H1 (cell line): ENCODE measurements around the gene CCDC18. TPM values are rescaled to one million over a fixed set of nuclear protein-coding genes. Genes with fewer than 3 reads are reported as not detected.

ENCODE experiments used
- CTCF ChIA-PET: fragments of 300-600 bp; sonication (Branson Sonifier 250); formaldehyde crosslinking; loops from one replicate; lab custom pipeline; 2021; ENCODE audit not compliant: partially characterized antibody; lab: Charles Lee
- POLR2A ChIA-PET: fragments of 300-600 bp; sonication (Branson Sonifier 250); formaldehyde crosslinking; loops from one replicate; lab custom pipeline; 2021; ENCODE audit warnings: inconsistent platforms; ENCODE audit not compliant: partially characterized antibody; lab: Charles Lee
- DNase-seq, 2 experiments: peaks; one replicate each; pipeline versions ENCODE4 v3.0.0 to v3.0.0-alpha.2; 2010 to 2022; ENCODE audit warnings: low spot score in 2 of 2, low read depth in 1 of 2, mixed read lengths in 1 of 2
- FAIRE-seq: peaks from 2 replicates; lab custom pipeline; 2011; peaks lifted over from hg19 to GRCh38; lab: Jason Lieb, UNC
- H2AFZ ChIP-seq: 2 replicates; pipeline ENCODE4 v1.8.1; 2012; ENCODE audit warnings: low read length, inconsistent platforms
- H2AK5ac ChIP-seq: 2 replicates; pipeline ENCODE4 v1.6.1; 2013; ENCODE audit warnings: low read depth, low read length
- H2BK120ac ChIP-seq: replicated peaks from 2 replicates; pipeline ENCODE3; 2013; ENCODE audit warnings: low read depth, low read length, inconsistent platforms
- H2BK12ac ChIP-seq: 2 replicates; pipeline ENCODE4 v1.6.1; 2013; ENCODE audit warnings: low read depth, low read length
- H2BK15ac ChIP-seq: 2 replicates; pipeline ENCODE4 v1.6.1; 2013; ENCODE audit warnings: low read length
- H2BK20ac ChIP-seq: 2 replicates; pipeline ENCODE4 v1.6.1; 2013; ENCODE audit warnings: low read length
- H2BK5ac ChIP-seq: 2 replicates; pipeline ENCODE4 v1.6.1; 2013; ENCODE audit warnings: low read depth, low read length
- H3K14ac ChIP-seq: 2 replicates; pipeline ENCODE4 v1.6.1; 2013; ENCODE audit warnings: inconsistent platforms; ENCODE audit not compliant: insufficient read length
- H3K18ac ChIP-seq: 2 replicates; pipeline ENCODE4 v1.6.1; 2013; ENCODE audit warnings: low read length; ENCODE audit errors: extremely low read depth
- H3K23ac ChIP-seq: 2 replicates; pipeline ENCODE4 v1.6.1; 2013; ENCODE audit warnings: inconsistent platforms; ENCODE audit not compliant: insufficient read length
- H3K23me2 ChIP-seq: 2 replicates; pipeline ENCODE4 v1.6.1; 2013; ENCODE audit warnings: low read depth, low read length
- H3K27ac ChIP-seq: 2 replicates; pipeline ENCODE4 v1.6.1; 2011; ENCODE audit warnings: low read depth, low read length, inconsistent platforms
- H3K27me3 ChIP-seq, 4 experiments: replicated peaks in 1 of 4; 1 replicate in 1 of 4; 2 replicates in 3 of 4; pipeline versions ENCODE4 v1.6.1 to v1.8.1; 2011 to 2013; ENCODE audit warnings: low read length in 3 of 4, mild to moderate bottlenecking in 3 of 4, inconsistent platforms in 2 of 4, mixed read lengths in 2 of 4, moderate library complexity in 1 of 4; ENCODE audit not compliant: control insufficient read depth in 3 of 4, insufficient read depth in 3 of 4; ENCODE audit errors: extremely low read depth in 1 of 4
- H3K36me3 ChIP-seq, 4 experiments: 2 replicates each; pipeline versions ENCODE4 v1.6.1 to v1.8.1; 2011 to 2013; ENCODE audit warnings: mild to moderate bottlenecking in 4 of 4, low read length in 3 of 4, moderate library complexity in 2 of 4, control low read depth in 1 of 4, inconsistent platforms in 1 of 4; ENCODE audit not compliant: insufficient read depth in 4 of 4, control insufficient read depth in 2 of 4
- H3K4ac ChIP-seq: replicated peaks from 2 replicates; pipeline ENCODE3; 2013; ENCODE audit warnings: low read length, low read depth, mixed read lengths, inconsistent platforms; ENCODE audit not compliant: insufficient read length
- H3K4me1 ChIP-seq, 4 experiments: replicated peaks in 1 of 4; 1 replicate in 1 of 4; 2 replicates in 3 of 4; pipeline versions ENCODE4 v1.6.1 to v1.8.1; 2011 to 2013; ENCODE audit warnings: low read length in 3 of 4, inconsistent platforms in 2 of 4, mixed read lengths in 1 of 4; ENCODE audit not compliant: insufficient read depth in 4 of 4, control insufficient read depth in 3 of 4
- H3K4me2 ChIP-seq, 2 experiments: 2 replicates each; pipeline versions ENCODE4 v1.6.1 to v1.8.1; 2011 to 2013; ENCODE audit warnings: low read depth in 2 of 2, low read length in 2 of 2, control low read depth in 1 of 2, inconsistent platforms in 1 of 2, mild to moderate bottlenecking in 1 of 2; ENCODE audit not compliant: insufficient read depth in 1 of 2
- H3K4me3 ChIP-seq, 4 experiments: fragments of 200-600, 300-600 bp in 1 of 4; sonication (generic), shearing (Covaris generic), sonication (Bioruptor Twin) in 1 of 4; 2 replicates each; pipeline versions ENCODE4 v1.5.1 to v1.8.1; 2011 to 2016; ENCODE audit warnings: low read length in 4 of 4, low read depth in 3 of 4, control low read depth in 2 of 4, inconsistent platforms in 2 of 4, mild to moderate bottlenecking in 2 of 4, mixed read lengths in 1 of 4, moderate library complexity in 1 of 4; ENCODE audit not compliant: insufficient read depth in 2 of 4; ENCODE audit errors: extremely low read depth in 1 of 4
- H3K56ac ChIP-seq: replicated peaks from 2 replicates; pipeline ENCODE3; 2013; ENCODE audit warnings: low read depth, mild to moderate bottlenecking, mixed read lengths, low read length, inconsistent platforms; ENCODE audit not compliant: insufficient read length
- H3K79me1 ChIP-seq: 2 replicates; pipeline ENCODE4 v1.6.1; 2013; ENCODE audit warnings: low read depth, low read length, control low read depth
- H3K79me2 ChIP-seq, 2 experiments: 2 replicates each; pipeline versions ENCODE4 v1.6.1 to v1.8.1; 2012 to 2013; ENCODE audit warnings: low read length in 2 of 2, mild to moderate bottlenecking in 2 of 2, inconsistent platforms in 1 of 2; ENCODE audit not compliant: insufficient read depth in 2 of 2, control insufficient read depth in 1 of 2
- H3K9ac ChIP-seq, 4 experiments: replicated peaks in 1 of 4; 1 replicate in 1 of 4; 2 replicates in 3 of 4; pipeline versions ENCODE4 v1.6.1 to v1.8.1; 2011 to 2013; ENCODE audit warnings: low read depth in 3 of 4, low read length in 3 of 4, control low read depth in 2 of 4, mild to moderate bottlenecking in 2 of 4, moderate library complexity in 2 of 4, inconsistent platforms in 1 of 4; ENCODE audit errors: extremely low read depth in 1 of 4
- H3K9me3 ChIP-seq, 2 experiments: 2 replicates each; pipeline versions ENCODE4 v1.6.1 to v1.8.1; 2012 to 2013; ENCODE audit warnings: mild to moderate bottlenecking in 2 of 2, moderate library complexity in 2 of 2, control low read depth in 1 of 2, inconsistent platforms in 1 of 2, low read depth in 1 of 2, low read length in 1 of 2, mixed read lengths in 1 of 2; ENCODE audit not compliant: insufficient read depth in 2 of 2
- H4K20me1 ChIP-seq, 2 experiments: replicated peaks in 1 of 2; 2 replicates each; pipeline versions ENCODE3 to v1.8.1; 2011 to 2013; ENCODE audit warnings: inconsistent platforms in 2 of 2, low read length in 2 of 2, mild to moderate bottlenecking in 1 of 2; ENCODE audit not compliant: insufficient read depth in 2 of 2, control insufficient read depth in 1 of 2
- H4K5ac ChIP-seq: 2 replicates; pipeline ENCODE4 v1.6.1; 2013; ENCODE audit warnings: low read length, low read depth, mixed read lengths, inconsistent platforms; ENCODE audit not compliant: insufficient read length
- H4K8ac ChIP-seq: 2 replicates; pipeline ENCODE4 v1.8.0; 2013; ENCODE audit warnings: mild to moderate bottlenecking, moderate library complexity, low read length, inconsistent platforms; ENCODE audit not compliant: insufficient read depth; ENCODE audit errors: extremely low read depth
- H4K91ac ChIP-seq: replicated peaks from 2 replicates; pipeline ENCODE3; 2013; ENCODE audit warnings: low read length, mixed read lengths, inconsistent platforms; ENCODE audit not compliant: insufficient read length
- BRCA1 ChIP-seq: IDR thresholded peaks from 2 replicates; pipeline ENCODE4 v1.6.1; 2012; ENCODE audit warnings: low read depth, low read length, improper control_type of control experiment
- WGBS, 2 experiments: shearing (Covaris generic) in 1 of 2; methylation state at CpG; one replicate each; pipeline versions ENCODE4 v1.1.6 to v1.1.7; 2013 to 2015; ENCODE audit warnings: low lambda C conversion rate in 2 of 2, mixed read lengths in 2 of 2, inconsistent platforms in 1 of 2, low coverage in 1 of 2, missing lambda C conversion rate in 1 of 2; ENCODE audit not compliant: insufficient replicate concordance in 2 of 2, insufficient coverage in 1 of 2, insufficient read length in 1 of 2; ENCODE audit errors: extremely low coverage in 1 of 2, missing lambda C conversion rate in 1 of 2; 5-methylcytosine and 5-hydroxymethylcytosine counted together
- polyA plus RNA-seq, 7 experiments: library from polyadenylated mRNA; depleted of rRNA in 3 of 7; stranded (reverse) in 5 of 7; unstranded in 2 of 7; fragments of >200 nt in 5 of 7; fragments of 200-250 nt in 2 of 7; gene quantifications; 1 replicate in 5 of 7; 2 replicates in 1 of 7; 4 replicates in 1 of 7; pipeline versions ENCODE4 v1.2.1 to v1.2.3, GENCODE V29; 2011 to 2013; ENCODE audit warnings: missing spikeins in 2 of 7, mixed read lengths in 2 of 7
- total RNA-seq: library from RNA; stranded (reverse); fragmentation: NEBNext Ultra II Directional; extraction: Animal tissue kit (Norgen Biotek cat#: 25700); gene quantifications from 2 replicates; pipeline ENCODE4 v1.2.1, GENCODE V29; 2021

CCDC18 gene
- total and polyA plus RNA-seq, 2 of the 8 experiments (the other 6 are each of a cell fraction or from before 2014, with no cell fraction given), result 3.0 to 21.2 TPM

DNA sequence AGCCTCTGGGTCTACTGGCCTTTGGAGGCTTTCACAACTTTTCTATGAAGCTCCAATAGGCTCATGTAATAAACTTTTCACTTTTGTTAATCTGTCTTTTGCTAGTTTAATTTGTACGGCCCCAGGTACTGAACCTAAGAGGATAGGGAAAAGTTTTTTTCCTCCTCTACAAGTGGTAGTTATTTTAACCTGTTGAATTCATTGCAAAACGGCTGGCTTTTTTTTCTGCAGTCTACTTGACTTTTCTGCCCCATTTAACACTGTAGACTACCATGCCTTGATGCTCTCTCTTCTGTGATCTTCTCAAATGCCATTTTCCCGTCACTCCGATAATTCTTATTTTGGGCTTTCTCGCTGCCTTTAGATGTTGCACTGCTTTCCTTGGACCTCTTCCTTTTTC is 121.6 kb downstream of the CCDC18 start:
- Histone ChIP-seq H4K5ac (no peak overlapping the region), H3K79me2 (no peaks in the 10 kb centered on the region), H3K27ac (no peak overlapping the region), H2BK120ac (no peak overlapping the region), H2BK5ac (no peak overlapping the region), H3K4ac (no peak overlapping the region), H4K91ac (no peak overlapping the region), H3K27me3 (no peaks in the 10 kb centered on the region), H4K8ac (no peak overlapping the region), H2AK5ac (no peak overlapping the region), H3K56ac (no peak overlapping the region), H3K23me2 (no peaks in the 10 kb centered on the region; the same call in 1 of the 2 replicates), H3K4me1 (peaks cover 0 to 2% (median under 1%) of the 10 kb centered on the region in 4 experiments; a peak in 1 of 7 replicates), H3K14ac (no peak overlapping the region), H3K79me1 (no peaks in the 10 kb centered on the region), H3K4me3 (no peak overlapping the region), H3K36me3 (no peaks in the 10 kb centered on the region), H3K4me2 (no peak overlapping the region), H3K18ac (no peak overlapping the region; the same call in 1 of the 2 replicates), H2AFZ (no peak overlapping the region), H2BK15ac (no peak overlapping the region), H3K23ac (no peak overlapping the region), H4K20me1 (no peaks in the 10 kb centered on the region), H3K9ac (no peak overlapping the region), H2BK20ac (no peak overlapping the region), H3K9me3 (no peaks in the 10 kb centered on the region), H2BK12ac (no peak overlapping the region)
- POLR2A ChIA-PET, result no interaction called here
- TF ChIP-seq BRCA1, result no peak
- WGBS, 2 experiments, result 79% methylated on average over 5 of the region's 5 CpGs; no CpG with 5 or more reads in 1 of the 2 experiments
- FAIRE-seq (no peak), DNase-seq (no peak)
- CTCF ChIA-PET, result interaction anchor here (0.7 to 1.7 kb wide), 5 partner anchors 13 to 240 kb away, joined by 3 to 5 read pairs (median 3); no protein-coding TSS in a partner anchor
